ENCODE data around the gene SCAMP5. TPM values are rescaled to one million over a fixed set of nuclear protein-coding genes. Genes with fewer than 3 reads are reported as not detected.

The SCAMP5 gene
- total RNA-seq, 1 donor from 2014 or later: 51.3 TPM

GRCh38 chr15:75048394-75048793, 53.0 kb downstream of the SCAMP5 start:
- DNase-seq: no peak

GRCh38 chr15:75049392-75049791, 54.0 kb downstream of the SCAMP5 start:
- peak; percentile 40 for DNase-seq

- DNase-seq: no peak
Observed at GRCh38 chr15:75050283-75050682, 54.9 kb downstream of the SCAMP5 start.

- no peak for DNase-seq
Observed at GRCh38 chr15:75051191-75051608, 55.8 kb downstream of the SCAMP5 start.

GRCh38 chr15:75051711-75052110, 56.3 kb downstream of the SCAMP5 start:
- DNase-seq: no peak

GRCh38 chr15:75052972-75053747, 57.8 kb downstream of the SCAMP5 start:
- no peak for DNase-seq

- no peak for DNase-seq
Observed at GRCh38 chr15:75053748-75054125, 58.4 kb downstream of the SCAMP5 start.

- no peak for DNase-seq
Observed at GRCh38 chr15:75054172-75054897, 59.0 kb downstream of the SCAMP5 start.

GRCh38 chr15:75056036-75056435, 60.7 kb downstream of the SCAMP5 start:
- no peak for DNase-seq

- DNase-seq: no peak
Observed at GRCh38 chr15:75058127-75058905, 63.0 kb downstream of the SCAMP5 start.

- no peak for DNase-seq
Observed at GRCh38 chr15:75059607-75060006, 64.2 kb downstream of the SCAMP5 start.

GRCh38 chr15:75061272-75061671, 65.9 kb downstream of the SCAMP5 start:
- DNase-seq: no peak

- DNase-seq: no peak
Observed at GRCh38 chr15:75062706-75063105, 67.3 kb downstream of the SCAMP5 start.

- no peak for DNase-seq
Observed at GRCh38 chr15:75063338-75063737, 68.0 kb downstream of the SCAMP5 start.

- DNase-seq: no peak
Observed at GRCh38 chr15:75063889-75064288, 68.5 kb downstream of the SCAMP5 start.

- no peak for DNase-seq
Observed at GRCh38 chr15:75064846-75065245, 69.5 kb downstream of the SCAMP5 start.

GRCh38 chr15:75065467-75065850, 70.1 kb downstream of the SCAMP5 start:
- DNase-seq: no peak

- DNase-seq: no peak
Observed at GRCh38 chr15:75065851-75066509, 70.6 kb downstream of the SCAMP5 start.

- DNase-seq: no peak
Observed at GRCh38 chr15:75067123-75067830, 71.9 kb downstream of the SCAMP5 start.

GRCh38 chr15:75068748-75069147, 73.4 kb downstream of the SCAMP5 start:
- DNase-seq: no peak

GRCh38 chr15:75069301-75069925, 74.0 kb downstream of the SCAMP5 start:
- DNase-seq: no peak

Data from occipital lobe (tissue), 2 donors.